ENCODE measurements around the gene DSTYK. TPM values are rescaled to one million over a fixed set of nuclear protein-coding genes. Genes with fewer than 3 reads are reported as not detected.

DSTYK gene
- polyA plus RNA-seq, 1 donor from 2014 or later: 12.1 TPM

- peaks cover 34% of the 10 kb centered on the region for H3K79me2 ChIP-seq (replicated peaks; ENCODE audit: insufficient read depth, low read length)
- H2AFZ ChIP-seq (ENCODE audit: low read depth, low read length): no peak overlapping the region
- TF ChIP-seq EP300 (conservative IDR thresholded peaks at IDR 0.05; ENCODE audit: poor library complexity, severe bottlenecking) (no peak), TAF1 (IDR thresholded peaks at IDR 0.05; ENCODE audit: low read depth) (no peak), MXI1 (conservative IDR thresholded peaks at IDR 0.05; ENCODE audit: poor library complexity, severe bottlenecking) (no peak), EZH2 (IDR thresholded peaks at IDR 0.05; ENCODE audit: borderline replicate concordance, insufficient read depth, low read length, poor library complexity, severe bottlenecking) (no peak), POLR2AphosphoS5 (IDR thresholded peaks at IDR 0.05) (no peak), SMC3 (conservative IDR thresholded peaks at IDR 0.05; ENCODE audit: poor library complexity) (no peak), RAD21 (conservative IDR thresholded peaks at IDR 0.05) (no peak), CTCF (IDR thresholded peaks at IDR 0.05; ENCODE audit: poor library complexity, severe bottlenecking) (no peak), REST (IDR thresholded peaks at IDR 0.05; ENCODE audit: borderline replicate concordance) (no peak)
Observed at GRCh38 chr1:205118752-205119151, 92.8 kb downstream of the DSTYK start.

GRCh38 chr1:205111354-205111753 is 100.1 kb downstream of the DSTYK start:
- no peaks in the 10 kb centered on the region for H3K9me2 ChIP-seq (ENCODE audit: insufficient read depth, low read length)
- no peak overlapping the region for H3K4me3 ChIP-seq (ENCODE audit: low read length)
- peaks cover 8% of the 10 kb centered on the region for H3K79me2 ChIP-seq (replicated peaks; ENCODE audit: insufficient read depth, low read length)
- H3K9ac ChIP-seq (ENCODE audit: low read length): no peak overlapping the region
- H3K36me3 ChIP-seq (ENCODE audit: insufficient read depth, low read length): no peaks in the 10 kb centered on the region
- no peaks in the 10 kb centered on the region for H3K9me3 ChIP-seq (ENCODE audit: low read length)
- no peaks in the 10 kb centered on the region for H3K27me3 ChIP-seq (ENCODE audit: insufficient read depth, low read depth, low read length)
- no peak overlapping the region for H3K27ac ChIP-seq (ENCODE audit: low read length)
- H4K20me1 ChIP-seq (ENCODE audit: insufficient read depth): no peaks in the 10 kb centered on the region
- H2AFZ ChIP-seq (ENCODE audit: low read depth, low read length): no peak overlapping the region
- TF ChIP-seq REST (IDR thresholded peaks at IDR 0.05; ENCODE audit: borderline replicate concordance): no peak
- TF ChIP-seq CTCF (IDR thresholded peaks at IDR 0.05; ENCODE audit: poor library complexity, severe bottlenecking): no peak
- TF ChIP-seq RAD21 (conservative IDR thresholded peaks at IDR 0.05): no peak
- no peak for TF ChIP-seq POLR2AphosphoS5 (IDR thresholded peaks at IDR 0.05)
- no peak for TF ChIP-seq EP300 (conservative IDR thresholded peaks at IDR 0.05; ENCODE audit: poor library complexity, severe bottlenecking)
- TF ChIP-seq SMC3 (conservative IDR thresholded peaks at IDR 0.05; ENCODE audit: poor library complexity): no peak
- TF ChIP-seq TAF1 (IDR thresholded peaks at IDR 0.05; ENCODE audit: low read depth): no peak
- no peak for TF ChIP-seq MXI1 (conservative IDR thresholded peaks at IDR 0.05; ENCODE audit: poor library complexity, severe bottlenecking)
- TF ChIP-seq EZH2 (IDR thresholded peaks at IDR 0.05; ENCODE audit: borderline replicate concordance, insufficient read depth, low read length, poor library complexity, severe bottlenecking): no peak
- no peak overlapping the region for H3K4me2 ChIP-seq (ENCODE audit: low read length)
- no peaks in the 10 kb centered on the region for H3F3A ChIP-seq (ENCODE audit: insufficient read depth, low read length, poor library complexity, severe bottlenecking)

More at GRCh38 chr1:205118752-205119151, 92.8 kb downstream of the DSTYK start:
- Histone ChIP-seq H3K9me3 (ENCODE audit: low read length) (no peaks in the 10 kb centered on the region), H3K27ac (ENCODE audit: low read length) (no peak overlapping the region), H3K9me2 (ENCODE audit: insufficient read depth, low read length) (no peaks in the 10 kb centered on the region), H3K4me3 (ENCODE audit: low read length) (no peak overlapping the region), H3K4me2 (ENCODE audit: low read length) (no peak overlapping the region), H3K9ac (ENCODE audit: low read length) (no peak overlapping the region), H3K36me3 (ENCODE audit: insufficient read depth, low read length) (no peaks in the 10 kb centered on the region), H3F3A (ENCODE audit: insufficient read depth, low read length, poor library complexity, severe bottlenecking) (no peaks in the 10 kb centered on the region), H3K27me3 (ENCODE audit: insufficient read depth, low read depth, low read length) (no peaks in the 10 kb centered on the region), H4K20me1 (ENCODE audit: insufficient read depth) (no peaks in the 10 kb centered on the region)

Measured in neural cell (in vitro differentiated cells).